ENCODE measurements around the gene PPIF. TPM values are rescaled to one million over a fixed set of nuclear protein-coding genes. Genes with fewer than 3 reads are reported as not detected.

PPIF gene
- total and polyA plus RNA-seq, 8 donors, result 29.7 to 75.6 (median 31.0) TPM

GRCh38 chr10:79386637-79387465 lies 39.6 kb downstream of the PPIF start:
- H3K36me3 ChIP-seq, result peaks cover 0 to 26% of the 10 kb centered on the region in 2 donors
- intact Hi-C loops (cut with DNase I), result no loop called here
- TF ChIP-seq, protein P1, sequence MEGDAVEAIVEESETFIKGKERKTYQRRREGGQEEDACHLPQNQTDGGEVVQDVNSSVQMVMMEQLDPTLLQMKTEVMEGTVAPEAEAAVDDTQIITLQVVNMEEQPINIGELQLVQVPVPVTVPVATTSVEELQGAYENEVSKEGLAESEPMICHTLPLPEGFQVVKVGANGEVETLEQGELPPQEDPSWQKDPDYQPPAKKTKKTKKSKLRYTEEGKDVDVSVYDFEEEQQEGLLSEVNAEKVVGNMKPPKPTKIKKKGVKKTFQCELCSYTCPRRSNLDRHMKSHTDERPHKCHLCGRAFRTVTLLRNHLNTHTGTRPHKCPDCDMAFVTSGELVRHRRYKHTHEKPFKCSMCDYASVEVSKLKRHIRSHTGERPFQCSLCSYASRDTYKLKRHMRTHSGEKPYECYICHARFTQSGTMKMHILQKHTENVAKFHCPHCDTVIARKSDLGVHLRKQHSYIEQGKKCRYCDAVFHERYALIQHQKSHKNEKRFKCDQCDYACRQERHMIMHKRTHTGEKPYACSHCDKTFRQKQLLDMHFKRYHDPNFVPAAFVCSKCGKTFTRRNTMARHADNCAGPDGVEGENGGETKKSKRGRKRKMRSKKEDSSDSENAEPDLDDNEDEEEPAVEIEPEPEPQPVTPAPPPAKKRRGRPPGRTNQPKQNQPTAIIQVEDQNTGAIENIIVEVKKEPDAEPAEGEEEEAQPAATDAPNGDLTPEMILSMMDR (IDR thresholded peaks at IDR 0.05), result no peak
- H3K4me1 ChIP-seq, result peaks cover 0 to 3% of the 10 kb centered on the region in 2 donors
- no peak overlapping the region for H3K4me3 ChIP-seq
- H3K27me3 ChIP-seq, result no peaks in the 10 kb centered on the region
- H3K9me3 ChIP-seq, result no peaks in the 10 kb centered on the region
- peak in 1 of 4 donors; percentile 74 for DNase-seq
- no peak for ATAC-seq
- H3K27ac ChIP-seq, result no peak overlapping the region

DNA sequence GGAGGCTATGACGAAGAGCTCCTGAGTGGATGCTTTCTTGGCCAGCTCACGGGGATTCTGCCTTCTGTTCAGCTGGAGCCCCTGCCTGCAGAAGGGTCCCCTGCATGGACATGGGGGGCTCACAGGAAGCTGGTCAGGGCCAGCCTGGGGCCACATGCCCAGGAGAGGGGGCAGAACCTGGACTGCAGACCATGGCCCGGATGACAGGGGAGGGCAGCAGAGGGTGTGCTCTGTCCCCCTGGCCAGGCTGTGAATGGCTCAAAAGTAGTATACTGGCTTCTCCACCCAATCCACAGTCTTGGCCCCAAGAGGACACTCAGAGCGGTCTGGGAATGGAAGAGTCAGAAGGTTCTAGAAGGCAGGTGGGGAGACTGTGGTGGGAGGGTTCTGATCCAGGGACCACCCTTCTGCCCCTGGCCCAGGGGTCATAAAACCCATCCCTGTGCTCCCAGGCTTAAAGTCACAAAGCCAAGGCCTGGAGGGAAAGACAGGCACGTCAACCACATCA lies 40.3 kb downstream of the PPIF start:
- Histone ChIP-seq H3K4me3 (no peak overlapping the region), H3K27ac (no peak overlapping the region), H3K27me3 (no peaks in the 10 kb centered on the region), H3K36me3 (peaks cover 0 to 26% of the 10 kb centered on the region in 2 donors), H3K4me1 (peaks cover 0 to 3% of the 10 kb centered on the region in 2 donors), H3K9me3 (no peaks in the 10 kb centered on the region)
- DNase-seq (peak in 1 of 4 donors; percentile 43), ATAC-seq (no peak)
- TF ChIP-seq, protein P1 (IDR thresholded peaks at IDR 0.05), result no peak
- intact Hi-C loops (cut with DNase I), result no loop called here

- ATAC-seq (no peak), DNase-seq (peak in 1 of 4 donors; percentile 51)
- intact Hi-C loops (cut with DNase I), result no loop called here
- Histone ChIP-seq H3K27ac (no peak overlapping the region), H3K4me3 (no peak overlapping the region), H3K27me3 (no peaks in the 10 kb centered on the region), H3K4me1 (peaks cover 0 to 3% of the 10 kb centered on the region in 2 donors), H3K36me3 (peaks cover 0 to 26% of the 10 kb centered on the region in 2 donors), H3K9me3 (no peaks in the 10 kb centered on the region)
- TF ChIP-seq, protein P1 (IDR thresholded peaks at IDR 0.05), result no peak
These were observed 40.9 kb downstream of the PPIF start for GRCh38 chr10:79387974-79388850.

DNA sequence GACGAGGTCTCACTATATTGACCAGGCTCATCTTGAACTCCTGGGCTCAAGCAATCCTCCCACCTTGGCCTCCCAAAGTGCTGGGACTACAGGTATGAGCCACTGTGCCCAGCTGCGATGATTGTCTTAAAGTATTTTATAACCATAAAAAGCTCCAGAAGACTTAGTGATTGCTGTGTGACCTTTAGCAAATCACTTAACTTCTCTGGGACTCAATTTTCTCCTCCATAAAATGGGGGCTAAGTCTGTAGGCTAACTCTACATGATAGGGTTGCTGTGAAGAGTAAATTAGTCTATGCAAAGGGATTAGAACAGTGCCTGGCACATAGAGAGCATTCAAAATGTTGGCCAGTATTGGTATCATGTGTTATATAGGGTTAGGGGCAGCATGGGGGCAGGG lies 42.8 kb downstream of the PPIF start:
- H3K36me3 ChIP-seq, result peaks cover 0 to 33% of the 10 kb centered on the region in 2 donors
- intact Hi-C loops (cut with DNase I), result no loop called here
- DNase-seq (no peak), ATAC-seq (no peak)
- no peak overlapping the region for H3K27ac ChIP-seq
- peaks cover 0 to 3% of the 10 kb centered on the region in 2 donors for H3K4me1 ChIP-seq
- no peaks in the 10 kb centered on the region for H3K9me3 ChIP-seq
- no peak overlapping the region for H3K4me3 ChIP-seq
- H3K27me3 ChIP-seq, result no peaks in the 10 kb centered on the region
- TF ChIP-seq, protein P1 (IDR thresholded peaks at IDR 0.05), result no peak
